GDM1 (cell line): ENCODE measurements around the gene TFAP2C.
"Not testable (repeated sequence)": the region's sequence is repeated elsewhere in the genome, so short reads cannot be mapped to it uniquely, and the experiment has no call there.

Experiments
- DNase-seq: peaks from one replicate; lab custom pipeline; 2025; lab: John Stamatoyannopoulos, UW

The TFAP2C gene

DNA sequence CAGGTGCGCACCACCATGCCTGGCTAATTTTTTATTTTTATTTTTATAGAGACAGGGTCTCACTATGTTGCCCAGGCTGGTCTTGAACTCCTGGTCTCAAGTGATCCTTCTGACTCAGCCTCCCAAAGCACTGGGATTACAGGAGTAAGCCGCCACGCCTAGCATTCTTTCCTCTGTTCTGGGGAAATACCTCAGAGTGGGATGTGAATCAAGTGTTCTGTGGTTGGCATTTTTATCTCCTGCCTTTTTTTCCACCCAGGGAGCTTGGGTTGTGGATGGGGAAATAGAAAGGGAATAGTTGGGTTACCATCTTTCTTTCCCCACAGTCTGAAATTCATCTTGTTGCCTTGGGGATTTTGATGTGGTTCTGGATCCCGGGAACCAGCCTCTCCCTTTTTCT is 24.1 kb downstream of the TFAP2C start:
- no peak for DNase-seq

- no peak for DNase-seq
Observed at GRCh38 chr20:56656632-56657031, 27.5 kb downstream of the TFAP2C start.

DNA sequence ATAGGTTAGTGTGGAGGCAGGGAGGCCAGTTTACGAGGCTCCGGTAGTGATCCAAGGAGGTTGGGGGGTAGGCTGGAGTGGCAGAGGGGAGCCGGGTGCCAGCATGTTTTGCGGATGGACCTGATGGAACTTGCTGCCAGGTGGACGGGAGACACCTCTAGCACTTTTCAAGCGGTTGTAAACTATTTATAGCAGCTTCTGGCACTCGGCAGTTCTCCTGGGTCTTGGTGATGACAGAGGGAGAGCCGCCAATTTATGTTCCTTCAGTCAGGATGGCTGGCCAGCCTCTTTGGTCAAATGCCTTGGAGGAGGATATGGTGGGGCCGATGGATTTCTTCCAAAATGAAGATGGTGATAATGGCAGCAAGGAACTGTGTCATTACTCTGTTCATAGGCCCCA is 28.8 kb downstream of the TFAP2C start:
- no peak for DNase-seq

DNA sequence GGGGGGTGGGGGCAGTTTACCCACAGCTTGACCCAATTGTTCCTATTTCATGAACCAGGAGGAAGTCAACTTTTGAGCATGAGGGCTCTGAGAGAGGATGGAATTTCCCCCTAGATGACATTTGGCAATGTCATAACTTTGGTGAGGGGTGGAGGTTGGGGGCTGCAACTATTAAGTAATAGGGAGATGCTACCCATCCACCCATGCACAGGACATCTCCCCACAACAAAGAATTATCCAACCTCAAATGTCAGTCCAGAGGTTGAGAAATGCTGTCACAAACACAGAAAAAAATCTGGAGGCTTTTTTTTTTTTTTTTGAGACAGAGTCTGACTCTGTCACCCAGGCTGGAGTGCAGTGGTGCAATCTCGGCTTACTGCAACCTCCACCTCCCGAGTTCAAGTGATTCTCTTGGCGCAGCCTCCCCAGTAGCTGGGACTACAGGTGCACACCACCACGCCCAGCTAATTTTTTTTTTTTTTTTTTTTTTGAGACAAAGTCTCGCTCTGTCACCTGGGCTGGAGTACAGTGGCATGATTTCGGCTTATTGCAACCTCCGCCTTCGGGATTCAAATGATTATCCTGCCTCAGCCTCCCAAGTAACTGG is 29.3 kb downstream of the TFAP2C start:
- not testable (repeated sequence) for DNase-seq

DNA sequence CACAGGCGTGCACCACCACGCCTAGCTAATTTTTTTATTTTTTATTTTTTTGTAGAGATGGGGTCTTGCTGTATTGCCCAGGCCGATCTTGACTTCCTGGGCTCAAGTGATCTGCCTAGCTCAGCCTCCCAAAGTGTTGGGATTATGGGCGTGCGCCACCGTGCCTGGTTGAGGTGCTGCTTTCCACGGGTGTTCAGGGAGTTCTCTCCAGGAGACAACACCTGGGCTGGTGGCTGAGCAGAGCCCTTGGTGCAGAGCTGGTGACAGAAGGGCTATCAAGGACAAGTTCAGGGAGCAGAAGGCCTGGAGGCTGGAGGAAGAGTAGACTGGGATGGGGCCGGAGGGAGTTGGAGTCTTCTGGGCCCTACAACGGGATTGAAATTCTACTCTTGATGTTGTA is 34.6 kb downstream of the TFAP2C start:
- DNase-seq = no peak

DNA sequence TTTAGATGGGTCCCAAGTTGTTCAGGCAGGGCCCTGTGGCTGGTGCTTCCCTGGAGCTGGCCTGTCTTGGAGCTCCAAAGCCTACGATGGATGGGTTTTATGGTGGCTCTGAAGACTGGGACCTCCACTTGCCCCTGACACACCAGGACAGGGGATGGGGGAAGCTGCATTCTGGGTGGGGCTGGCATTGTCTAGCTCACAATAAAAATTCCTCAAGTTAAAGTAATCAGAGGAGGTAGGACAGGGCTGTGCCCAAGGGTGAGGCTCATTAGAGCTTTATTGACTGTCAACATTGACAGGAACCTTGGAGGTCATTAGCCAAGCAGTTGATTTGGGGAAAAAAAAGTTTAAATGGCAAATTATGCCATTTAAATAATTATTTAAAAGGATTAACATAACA is 35.7 kb downstream of the TFAP2C start:
- no peak for DNase-seq

DNA sequence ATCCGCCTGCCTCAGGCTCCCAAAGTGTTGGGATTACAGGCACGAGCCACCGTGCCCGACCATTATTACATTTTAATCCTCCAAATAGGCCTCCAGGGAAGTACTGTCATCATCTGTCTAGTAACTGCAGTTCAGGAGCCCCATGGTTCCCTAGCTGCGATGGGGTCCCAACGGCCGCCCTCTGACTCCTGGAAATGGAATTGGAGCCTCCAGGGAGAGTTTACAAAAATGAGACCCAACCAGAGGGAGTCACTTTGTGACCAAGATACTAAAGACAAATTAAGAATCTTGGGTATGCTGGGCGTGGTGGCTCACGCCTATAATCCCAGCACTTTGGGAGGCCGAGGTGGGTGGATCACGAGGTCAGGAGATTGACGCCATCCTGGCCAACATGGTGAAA is 36.7 kb downstream of the TFAP2C start:
- no peak for DNase-seq

DNA sequence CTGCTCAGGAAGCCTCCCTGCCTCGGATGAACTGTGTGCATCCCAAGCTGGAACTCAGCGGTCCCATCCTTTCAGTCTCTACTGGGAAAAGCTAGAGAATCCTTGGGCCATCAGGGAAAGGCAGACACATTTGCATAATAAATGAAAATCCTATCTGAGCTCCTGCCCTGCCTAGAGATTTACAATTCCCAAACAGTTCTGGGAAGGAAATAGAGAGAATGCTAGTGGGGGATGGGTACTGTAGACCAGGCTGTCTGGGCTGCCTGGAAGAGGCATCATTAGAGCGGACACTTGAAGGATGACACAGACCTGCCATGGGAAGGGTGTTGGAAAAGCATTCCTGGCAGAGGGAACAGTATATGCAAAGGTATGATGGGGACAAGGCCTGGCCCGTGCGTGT is 44.3 kb downstream of the TFAP2C start:
- DNase-seq = no peak

DNA sequence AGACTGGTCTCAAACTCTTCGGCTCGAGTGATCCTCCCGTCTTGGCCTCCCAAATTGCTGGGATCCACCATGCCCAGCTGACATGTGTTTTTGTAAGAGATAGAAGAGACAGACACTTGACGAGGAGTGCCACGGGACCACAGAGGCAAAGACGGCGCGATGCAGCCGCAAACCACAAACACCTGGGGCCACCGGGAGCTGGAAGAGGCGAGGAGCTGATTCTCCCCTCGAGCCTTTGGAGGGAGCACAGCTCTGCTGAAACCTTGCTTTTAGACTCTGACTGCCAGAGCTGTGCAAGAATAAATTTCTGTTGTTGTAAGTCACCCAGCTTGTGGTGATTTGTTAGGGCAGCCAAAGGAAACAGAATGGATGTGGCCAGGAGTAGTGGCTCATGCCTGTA is 46.9 kb downstream of the TFAP2C start:
- DNase-seq = no peak

DNA sequence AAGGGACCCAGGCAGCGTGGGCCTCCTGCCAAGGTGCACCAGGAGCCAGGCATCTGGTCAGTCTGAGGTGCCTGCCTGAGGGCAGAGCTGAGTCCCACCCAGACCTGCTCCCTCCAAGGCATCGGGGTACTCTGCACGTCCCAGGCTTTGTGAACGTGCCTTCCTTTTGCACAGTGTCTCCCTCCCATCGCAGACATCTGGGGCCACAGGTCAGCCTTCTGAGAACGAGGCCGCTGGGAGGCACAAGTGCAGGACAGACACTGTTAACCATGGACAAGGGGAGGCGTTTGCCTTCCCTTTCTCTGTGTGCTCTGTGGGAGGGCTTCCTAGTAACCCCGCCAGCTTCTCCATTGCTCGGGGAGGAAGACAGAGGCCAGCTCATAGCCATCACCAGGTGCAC is 47.6 kb downstream of the TFAP2C start:
- no peak for DNase-seq

DNA sequence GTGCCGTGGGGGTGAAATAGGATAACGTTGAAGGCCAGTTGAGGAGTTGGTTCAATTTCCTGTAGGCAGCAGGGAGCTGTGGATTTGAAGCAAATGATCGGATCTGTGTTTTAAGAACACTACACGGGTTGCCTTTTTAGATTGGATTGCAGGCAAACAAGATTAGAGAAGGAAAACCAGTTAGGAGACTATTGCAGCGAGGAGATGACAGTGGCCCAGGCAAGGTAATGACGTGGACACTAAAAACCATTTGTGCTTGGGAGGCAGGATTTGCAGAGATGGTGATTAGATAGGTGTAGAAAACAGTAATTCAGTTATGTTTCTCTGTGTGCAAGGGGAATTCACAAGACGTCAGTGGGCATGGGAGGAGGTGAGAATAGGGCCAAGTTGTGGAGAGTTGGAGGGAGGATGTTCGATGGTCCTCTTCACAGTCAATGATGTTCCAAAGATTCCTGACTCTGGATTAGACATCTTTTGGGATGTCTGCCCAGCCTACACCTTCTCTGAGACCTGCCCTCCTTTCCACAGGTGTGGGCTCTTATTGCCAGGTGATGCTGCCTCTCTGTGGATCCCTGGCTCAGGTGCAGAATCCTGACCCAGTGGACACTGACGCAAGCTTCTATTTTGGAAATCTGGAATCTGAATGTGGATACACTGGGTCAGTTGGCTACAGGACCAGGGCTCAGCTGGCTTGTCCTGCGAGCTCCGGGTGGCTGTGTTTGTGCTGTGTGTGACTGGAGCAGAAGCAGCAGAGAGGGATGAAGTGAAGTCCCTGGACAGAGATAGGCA is 54.2 kb downstream of the TFAP2C start:
- no peak for DNase-seq

DNA sequence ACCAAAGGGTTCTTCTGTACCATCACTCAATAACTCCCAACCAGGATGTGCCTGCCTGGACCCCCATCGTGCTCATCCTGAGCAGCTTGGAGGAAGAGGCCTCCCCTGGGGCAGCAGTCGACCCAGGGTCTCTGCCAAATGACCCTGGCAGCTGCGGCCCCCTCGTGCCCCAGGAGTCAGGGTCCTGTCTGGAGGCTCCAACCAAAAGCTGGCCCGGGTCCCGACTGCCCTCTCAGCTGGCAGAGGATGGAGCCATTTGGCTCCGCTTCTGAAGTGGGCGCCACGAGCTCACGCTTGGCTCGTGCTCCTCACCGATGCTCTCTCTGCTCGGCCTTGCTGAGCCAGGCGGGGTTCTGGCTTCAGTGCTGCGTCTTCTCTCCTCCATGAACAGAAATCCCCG is 56.8 kb downstream of the TFAP2C start:
- DNase-seq = no peak

DNA sequence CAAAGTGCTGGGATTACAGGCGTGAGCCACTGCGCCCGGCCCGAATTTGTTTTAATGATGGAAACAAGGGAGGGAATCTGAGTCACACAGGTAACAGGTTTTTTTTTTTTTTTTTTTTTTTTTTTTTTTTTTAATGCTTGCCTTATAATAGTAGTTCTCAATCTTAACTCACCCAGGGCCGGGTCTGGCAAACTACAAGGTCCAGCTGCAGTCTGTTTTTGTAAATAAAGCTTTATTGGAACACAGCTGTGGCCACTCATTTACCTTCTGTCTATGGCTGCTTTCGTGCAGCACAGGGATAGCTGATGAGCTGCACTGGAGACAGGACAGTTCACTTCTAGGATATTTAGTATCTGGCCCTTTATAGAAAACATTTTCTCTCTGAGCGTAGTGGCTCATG is 58.0 kb downstream of the TFAP2C start:
- DNase-seq = no peak

- DNase-seq = no peak
Observed at GRCh38 chr20:56688106-56688505, 59.0 kb downstream of the TFAP2C start.
